ENCODE results near the gene TRMT5. TPM values are rescaled to one million over a fixed set of nuclear protein-coding genes. Genes with fewer than 3 reads are reported as not detected.

Gene TRMT5
- total and polyA plus RNA-seq, 8 donors: 12.4 to 28.1 (median 23.3) TPM

DNA sequence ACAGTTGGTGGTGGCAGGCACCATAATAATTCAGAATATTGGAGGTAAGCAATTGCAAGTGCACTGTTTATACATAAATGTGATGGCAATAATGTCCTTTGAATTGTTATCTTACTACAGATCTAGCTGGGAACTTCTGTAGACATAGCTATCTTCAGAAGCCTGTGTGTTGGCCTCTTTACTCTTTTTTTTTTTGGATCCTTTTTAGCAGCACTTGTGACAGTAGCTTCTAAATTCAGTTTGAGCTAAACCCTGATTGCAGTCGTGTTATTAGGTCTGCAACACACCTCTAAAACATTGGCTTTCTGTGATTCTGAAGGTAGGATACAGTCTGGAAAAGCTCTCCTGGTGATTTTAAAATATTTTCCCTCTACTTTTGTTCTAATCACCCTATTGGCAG lies 38.7 kb upstream of the TRMT5 start:
- TF ChIP-seq, protein P1, sequence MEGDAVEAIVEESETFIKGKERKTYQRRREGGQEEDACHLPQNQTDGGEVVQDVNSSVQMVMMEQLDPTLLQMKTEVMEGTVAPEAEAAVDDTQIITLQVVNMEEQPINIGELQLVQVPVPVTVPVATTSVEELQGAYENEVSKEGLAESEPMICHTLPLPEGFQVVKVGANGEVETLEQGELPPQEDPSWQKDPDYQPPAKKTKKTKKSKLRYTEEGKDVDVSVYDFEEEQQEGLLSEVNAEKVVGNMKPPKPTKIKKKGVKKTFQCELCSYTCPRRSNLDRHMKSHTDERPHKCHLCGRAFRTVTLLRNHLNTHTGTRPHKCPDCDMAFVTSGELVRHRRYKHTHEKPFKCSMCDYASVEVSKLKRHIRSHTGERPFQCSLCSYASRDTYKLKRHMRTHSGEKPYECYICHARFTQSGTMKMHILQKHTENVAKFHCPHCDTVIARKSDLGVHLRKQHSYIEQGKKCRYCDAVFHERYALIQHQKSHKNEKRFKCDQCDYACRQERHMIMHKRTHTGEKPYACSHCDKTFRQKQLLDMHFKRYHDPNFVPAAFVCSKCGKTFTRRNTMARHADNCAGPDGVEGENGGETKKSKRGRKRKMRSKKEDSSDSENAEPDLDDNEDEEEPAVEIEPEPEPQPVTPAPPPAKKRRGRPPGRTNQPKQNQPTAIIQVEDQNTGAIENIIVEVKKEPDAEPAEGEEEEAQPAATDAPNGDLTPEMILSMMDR (IDR thresholded peaks at IDR 0.05): no peak
- no peaks in the 10 kb centered on the region for H3K4me1 ChIP-seq
- no peak for DNase-seq
- no peaks in the 10 kb centered on the region for H3K36me3 ChIP-seq
- intact Hi-C loops (cut with DNase I): no loop called here
- no peak overlapping the region for H3K27ac ChIP-seq
- no peak overlapping the region for H3K4me3 ChIP-seq
- peaks cover 0 to 5% of the 10 kb centered on the region in 2 donors for H3K9me3 ChIP-seq
- no peaks in the 10 kb centered on the region for H3K27me3 ChIP-seq
- ATAC-seq: no peak

DNA sequence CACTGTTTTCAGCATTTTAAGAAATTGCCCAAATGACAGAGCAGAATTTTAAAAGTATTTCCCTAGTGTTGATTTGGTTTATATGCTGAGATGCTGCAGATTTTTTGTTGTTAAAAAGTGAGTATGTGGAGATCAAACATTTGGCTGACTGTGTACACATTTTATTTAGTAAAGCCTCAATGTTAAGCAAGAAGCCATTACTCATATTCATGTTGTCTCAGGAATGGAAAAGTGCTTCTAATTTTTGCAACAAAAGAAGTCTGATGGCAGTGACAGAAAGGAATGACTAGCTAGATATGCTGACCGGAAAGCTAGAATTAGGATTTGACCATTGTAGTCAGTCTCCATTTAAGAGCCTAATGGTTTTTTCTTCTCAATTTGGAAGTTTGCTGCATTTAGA lies 22.7 kb upstream of the TRMT5 start:
- Histone ChIP-seq H3K36me3 (peaks cover 0 to 5% of the 10 kb centered on the region in 2 donors), H3K27ac (no peak overlapping the region), H3K4me1 (peaks cover 0 to 3% of the 10 kb centered on the region in 2 donors), H3K9me3 (peaks cover 0 to 4% of the 10 kb centered on the region in 2 donors), H3K27me3 (no peaks in the 10 kb centered on the region), H3K4me3 (no peak overlapping the region)
- ATAC-seq (no peak), DNase-seq (no peak)
- intact Hi-C loops (cut with DNase I): no loop called here
- TF ChIP-seq, protein P1 (IDR thresholded peaks at IDR 0.05): no peak

DNA sequence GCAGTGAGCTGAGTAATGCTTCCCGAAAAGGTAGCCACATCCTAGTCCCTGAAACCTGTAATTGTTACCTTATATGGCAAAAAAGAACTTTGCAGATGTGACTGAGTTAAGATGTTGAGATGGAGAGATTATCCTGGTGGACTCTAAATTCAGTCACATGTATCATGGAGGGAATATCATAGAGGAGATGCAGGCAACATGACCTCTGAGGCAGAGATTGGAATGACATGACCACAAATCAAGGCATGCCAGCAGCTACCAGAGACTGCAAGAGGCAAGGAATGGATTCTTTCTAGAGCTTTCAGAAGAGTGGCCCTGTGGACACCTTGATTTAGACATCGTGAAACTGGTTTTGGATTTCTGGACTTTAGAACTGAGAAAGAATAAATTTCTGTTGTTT lies 18.7 kb upstream of the TRMT5 start:
- DNase-seq (no peak), ATAC-seq (no peak)
- no peak overlapping the region for H3K4me3 ChIP-seq
- no peak overlapping the region for H3K27ac ChIP-seq
- H3K27me3 ChIP-seq: no peaks in the 10 kb centered on the region
- peaks cover 0 to 3% of the 10 kb centered on the region in 2 donors for H3K4me1 ChIP-seq
- H3K36me3 ChIP-seq: peaks cover 0 to 12% of the 10 kb centered on the region in 2 donors
- intact Hi-C loops (cut with DNase I): no loop called here
- no peaks in the 10 kb centered on the region for H3K9me3 ChIP-seq
- TF ChIP-seq, protein P1 (IDR thresholded peaks at IDR 0.05): no peak

DNA sequence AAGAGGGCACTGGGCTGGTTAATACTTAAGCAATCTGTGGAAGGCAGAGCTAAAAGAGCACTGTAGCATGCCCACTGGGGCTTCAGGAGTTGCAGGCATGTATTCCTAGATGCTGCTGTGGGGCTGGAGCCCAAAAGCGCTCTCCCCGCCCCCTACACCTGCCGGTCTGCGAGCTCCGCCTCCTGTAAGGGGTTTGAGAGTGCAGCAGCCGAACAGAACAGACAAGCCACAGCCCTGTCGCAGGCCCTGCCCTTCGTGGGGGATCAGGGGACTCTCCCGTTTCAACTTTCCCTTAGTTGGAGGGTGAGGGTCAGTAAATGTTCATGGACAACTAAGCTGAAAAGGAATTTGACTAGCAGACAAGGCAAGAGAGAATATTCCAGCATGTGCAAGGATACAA lies 17.7 kb upstream of the TRMT5 start:
- TF ChIP-seq, protein P1 (IDR thresholded peaks at IDR 0.05): no peak
- intact Hi-C loops (cut with DNase I): no loop called here
- DNase-seq: no peak

DNA sequence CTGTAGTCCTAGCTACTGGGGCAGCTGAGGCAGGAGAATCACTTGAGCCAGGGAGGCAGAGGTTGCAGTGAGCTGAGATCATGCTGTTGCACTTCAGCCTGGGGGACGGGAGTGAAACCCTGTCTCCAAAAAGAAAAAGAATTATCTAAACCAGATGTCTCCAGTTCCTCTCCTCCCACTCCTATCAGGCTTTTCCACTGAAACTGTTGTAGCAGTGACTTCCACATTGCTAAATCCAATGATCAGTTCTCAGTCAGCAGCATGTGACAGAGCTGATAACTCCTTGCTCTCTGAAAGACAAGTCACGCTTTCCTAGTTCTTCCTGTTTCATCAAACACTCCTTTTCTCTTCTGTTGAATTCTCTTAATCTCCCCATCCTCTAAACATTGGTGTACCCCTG lies 8.7 kb upstream of the TRMT5 start:
- Histone ChIP-seq H3K27me3 (no peaks in the 10 kb centered on the region), H3K9me3 (no peaks in the 10 kb centered on the region), H3K36me3 (peaks cover 0 to 81% of the 10 kb centered on the region in 2 donors), H3K27ac (no peak overlapping the region), H3K4me3 (no peak overlapping the region), H3K4me1 (peaks cover 0 to 9% of the 10 kb centered on the region in 2 donors)
- intact Hi-C loops (cut with DNase I): no loop called here
- DNase-seq (no peak), ATAC-seq (peak; percentile 47)
- TF ChIP-seq, protein P1 (IDR thresholded peaks at IDR 0.05): no peak

More for the DNA sequence above, 17.7 kb upstream of the TRMT5 start:
- Histone ChIP-seq H3K27ac (no peak overlapping the region), H3K4me1 (peaks cover 0 to 3% of the 10 kb centered on the region in 2 donors), H3K27me3 (no peaks in the 10 kb centered on the region), H3K36me3 (peaks cover 0 to 17% of the 10 kb centered on the region in 2 donors), H3K9me3 (no peaks in the 10 kb centered on the region), H3K4me3 (no peak overlapping the region)
- no peak for ATAC-seq

All from left lung (tissue), 10 donors.